Suppressor macrophage (primary cell): Measurements from ENCODE around the gene MZT2A.
A peak's percentile ranks its signal among the peaks of the same experiment; 100 is the strongest.
"Not testable (repeated sequence)": the region's sequence is repeated elsewhere in the genome, so short reads cannot be mapped to it uniquely, and the experiment has no call there.

Experiments
- DNase-seq, 4 experiments: peaks; one replicate each; pipeline ENCODE4 v3.0.0-alpha.2; 2020 to 2022

MZT2A gene

DNA sequence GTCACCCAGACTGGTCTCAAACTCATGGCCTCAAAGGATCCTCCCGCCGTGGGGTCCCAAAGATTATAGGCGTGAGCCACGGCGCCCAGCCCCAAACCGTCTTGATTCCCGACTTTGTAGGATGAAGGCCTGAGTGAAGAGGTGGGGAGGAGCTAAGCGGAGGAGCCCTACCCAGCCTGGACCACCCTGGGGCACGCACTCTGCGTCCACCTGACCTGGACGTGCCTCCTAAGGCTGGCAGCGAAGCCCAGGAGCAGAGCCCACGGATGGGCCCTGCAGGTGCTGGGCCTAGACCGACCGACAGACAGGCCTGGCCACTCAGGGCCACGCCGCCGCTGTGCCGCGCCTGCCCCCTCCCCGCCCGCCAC is 744 bp downstream of the MZT2A start:
- not testable (repeated sequence) for DNase-seq

DNA sequence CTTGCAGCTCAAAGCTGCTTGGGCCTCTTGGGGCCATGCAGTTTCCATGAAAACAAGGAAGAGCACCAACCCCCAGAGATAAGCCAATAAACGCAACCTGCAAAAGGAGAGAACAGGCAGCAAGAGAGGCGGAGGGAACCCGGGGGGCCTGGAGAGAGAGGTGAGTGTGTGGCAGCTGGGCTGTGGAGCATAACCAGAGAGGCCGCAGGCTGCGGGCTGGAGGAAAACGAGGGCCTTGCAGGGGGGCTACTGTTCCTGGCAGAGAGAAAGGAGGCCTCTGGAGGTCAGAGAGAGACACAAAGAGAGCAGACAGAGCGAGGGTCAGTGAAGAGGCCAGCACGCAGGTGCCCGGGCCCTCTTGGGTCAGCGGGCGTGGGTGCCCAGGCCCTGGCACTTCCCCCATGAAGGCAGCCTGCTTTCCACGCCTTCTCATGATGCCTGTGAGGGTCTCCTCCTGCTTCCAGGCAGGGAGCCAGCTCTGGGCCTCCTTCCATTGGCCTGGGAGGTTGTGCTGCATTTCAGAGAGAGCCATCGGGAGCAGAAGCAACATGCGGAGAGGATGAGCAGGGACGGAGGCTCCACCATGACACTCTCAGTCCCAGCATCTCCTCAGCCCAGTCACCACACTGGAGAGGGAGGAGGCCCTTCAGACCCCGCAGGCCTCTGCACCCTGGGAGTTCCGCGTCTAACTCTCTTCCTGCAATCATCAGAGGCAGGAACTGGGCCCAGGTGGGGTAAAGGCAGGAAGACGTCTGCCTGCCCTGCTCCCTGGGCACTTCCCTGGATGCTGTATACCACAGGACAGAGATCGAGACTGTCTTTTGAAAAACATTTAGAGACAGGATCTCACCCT is 1.4 kb downstream of the MZT2A start:
- DNase-seq = not testable (repeated sequence)

DNA sequence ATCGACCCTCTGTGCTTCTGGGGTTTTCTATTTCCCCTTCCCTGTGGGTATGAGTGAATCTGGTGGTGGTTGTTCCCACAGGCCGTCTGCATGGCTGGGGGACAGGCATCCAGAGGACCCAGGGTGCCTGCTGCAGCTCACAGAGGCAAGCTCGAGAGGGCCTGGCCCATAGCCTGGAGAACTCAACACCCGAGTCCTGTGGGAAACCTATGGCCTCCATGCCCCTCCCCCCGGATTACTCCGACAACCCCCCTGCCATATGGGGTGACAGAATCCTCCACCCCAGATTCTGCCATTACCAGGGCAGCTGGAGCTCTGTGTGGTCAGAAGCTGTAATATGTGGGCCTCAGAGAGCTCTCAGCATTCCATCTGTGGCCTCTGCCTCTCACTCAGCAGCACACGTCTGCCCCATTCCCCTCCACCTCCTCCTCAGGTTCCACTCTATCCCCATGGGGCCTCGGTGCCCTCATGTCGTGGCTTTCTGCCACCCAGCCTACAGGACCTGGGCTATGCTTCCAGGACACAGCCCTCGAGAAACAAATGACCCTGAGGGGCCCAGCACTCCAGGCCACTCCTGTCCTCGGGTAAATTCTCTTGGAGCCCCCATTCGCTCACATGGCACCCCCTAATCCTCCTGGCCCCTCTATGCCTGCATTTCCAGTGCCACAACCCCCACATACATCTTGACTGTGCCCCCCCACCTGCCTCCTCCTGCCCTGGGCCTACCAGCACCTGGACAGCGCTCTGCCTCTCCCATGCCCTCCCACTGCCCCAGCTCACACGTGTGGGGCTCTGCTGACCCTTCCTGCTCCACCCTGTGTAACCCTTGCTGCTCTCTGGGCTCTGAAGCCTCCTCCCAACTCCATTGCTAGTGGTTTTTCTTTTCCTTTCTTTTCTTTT is 3.6 kb downstream of the MZT2A start:
- no peak for DNase-seq

DNA sequence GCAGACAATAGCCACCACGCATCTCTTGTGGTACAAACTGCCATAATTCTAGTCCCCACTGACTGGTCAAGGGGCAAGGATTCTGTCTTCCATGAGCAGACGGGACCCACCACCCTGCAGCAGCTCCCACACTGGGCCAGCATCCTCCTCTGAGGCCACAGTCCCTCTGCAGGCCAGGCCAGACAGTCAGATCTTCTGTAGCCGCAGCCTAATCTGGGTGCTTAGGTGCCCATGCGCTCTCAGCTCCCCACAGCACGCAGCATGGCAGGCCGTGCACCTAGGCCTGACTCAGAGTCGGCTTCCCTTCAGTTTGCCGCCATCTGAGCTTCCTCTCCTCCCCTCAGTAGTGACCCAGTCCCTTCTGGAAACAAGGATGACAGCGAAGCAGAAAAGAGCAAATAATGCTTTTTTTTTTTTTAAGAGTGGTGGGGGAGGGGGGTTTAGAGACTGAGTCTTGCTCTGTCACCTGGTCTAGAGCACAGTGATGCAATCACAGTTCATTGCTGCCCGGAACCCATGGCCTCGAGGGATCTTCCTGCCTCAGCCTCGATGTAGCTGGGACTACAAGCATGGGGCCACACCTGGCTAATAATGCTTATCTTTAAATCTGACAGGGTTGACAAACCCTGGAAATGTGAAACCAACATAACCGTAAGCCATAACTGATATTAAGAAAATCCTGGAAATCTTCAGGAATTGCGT is 5.8 kb downstream of the MZT2A start:
- DNase-seq = not testable (repeated sequence)

DNA sequence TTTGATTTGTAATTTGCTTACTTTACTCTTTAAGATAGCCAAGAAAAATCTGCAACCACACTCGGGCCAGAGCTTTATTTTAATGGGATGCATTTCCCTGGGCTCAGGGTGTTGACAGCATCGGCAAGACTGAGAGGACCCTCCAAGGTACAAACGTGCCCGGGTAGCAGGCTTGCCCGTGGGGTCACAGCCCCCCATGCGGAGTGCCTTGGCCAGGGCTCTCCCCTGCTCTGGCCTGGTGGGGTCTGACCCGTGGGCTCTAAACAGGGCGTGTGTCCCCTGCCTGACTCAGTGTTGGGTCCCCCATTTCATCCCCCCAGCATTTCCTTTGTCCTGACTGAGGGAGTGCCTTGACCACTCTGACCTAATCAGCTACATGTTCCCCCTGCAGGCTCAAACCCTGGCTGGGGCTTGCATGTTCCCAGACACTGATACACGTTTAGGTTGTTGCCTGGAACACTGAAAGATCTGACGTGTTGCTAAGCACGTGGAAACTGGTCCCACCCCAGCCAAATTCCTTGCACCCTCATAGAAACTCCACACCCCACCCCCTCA is 7.2 kb downstream of the MZT2A start:
- not testable (repeated sequence) for DNase-seq

DNA sequence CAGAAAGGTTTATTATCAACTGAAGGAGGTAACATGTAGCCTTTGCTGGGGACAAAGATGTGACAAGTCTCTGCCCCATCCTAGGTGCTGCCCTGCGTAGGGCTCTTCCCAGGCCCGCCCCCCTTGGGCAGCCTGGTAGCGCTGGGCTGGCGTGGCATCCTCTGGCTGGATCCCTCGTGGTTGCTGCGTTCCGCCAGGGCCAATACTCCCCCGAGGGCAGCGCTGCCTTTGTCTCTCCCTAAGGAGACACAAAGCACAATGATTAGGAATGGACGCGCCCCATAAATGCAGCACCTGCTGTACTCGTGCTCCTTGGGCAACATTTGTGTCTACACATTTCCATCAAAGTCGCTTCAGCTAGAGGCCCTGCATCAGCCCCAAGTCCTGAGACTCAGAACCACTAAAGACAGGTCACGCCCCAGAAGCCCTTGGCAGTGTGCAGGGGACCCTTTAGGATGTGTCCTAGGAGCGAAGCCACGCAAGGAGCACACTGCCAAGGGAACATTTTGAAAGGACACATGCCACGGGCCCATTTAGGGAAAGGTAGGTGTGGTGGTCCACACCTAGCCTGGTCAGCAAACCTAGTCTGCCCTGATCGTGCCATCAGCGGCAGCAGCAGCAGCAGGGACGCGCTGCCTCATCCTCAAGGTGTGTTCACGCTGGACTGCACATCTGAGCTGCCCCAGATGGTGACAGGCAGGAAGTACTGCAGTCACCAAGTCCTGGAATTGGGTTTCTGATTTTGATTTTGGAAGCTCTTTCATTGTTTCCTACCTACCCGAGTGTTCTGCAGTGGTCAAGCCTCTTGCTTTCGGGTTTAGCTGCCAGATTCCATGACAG is 8.0 kb downstream of the MZT2A start:
- not testable (repeated sequence) for DNase-seq

DNA sequence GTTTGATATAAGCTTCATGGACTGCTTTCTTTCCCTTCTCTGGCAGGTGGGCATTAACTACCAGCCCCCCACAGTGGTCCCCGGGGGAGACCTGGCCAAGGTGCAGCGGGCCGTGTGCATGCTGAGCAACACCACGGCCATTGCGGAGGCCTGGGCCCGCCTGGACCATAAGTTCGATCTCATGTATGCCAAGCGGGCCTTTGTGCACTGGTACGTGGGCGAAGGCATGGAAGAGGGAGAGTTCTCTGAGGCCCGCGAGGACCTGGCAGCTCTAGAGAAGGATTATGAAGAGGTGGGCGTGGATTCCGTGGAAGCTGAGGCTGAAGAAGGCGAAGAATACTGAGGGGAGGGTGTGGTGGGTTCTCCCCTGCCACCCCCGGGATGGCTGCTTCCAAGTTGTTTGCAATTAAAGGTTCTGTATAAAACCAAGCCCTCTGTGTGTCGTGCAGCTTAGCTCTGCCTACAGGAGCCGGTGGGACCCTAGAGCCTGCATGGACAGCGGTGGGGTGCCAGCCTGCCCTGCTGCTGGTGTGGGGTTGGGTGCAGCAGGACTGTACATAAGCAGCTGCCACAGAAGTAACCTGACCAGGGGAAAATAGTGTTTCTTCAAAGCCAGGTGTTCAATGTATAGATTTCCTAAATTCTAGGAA is 9.6 kb downstream of the MZT2A start:
- not testable (repeated sequence) for DNase-seq

DNA sequence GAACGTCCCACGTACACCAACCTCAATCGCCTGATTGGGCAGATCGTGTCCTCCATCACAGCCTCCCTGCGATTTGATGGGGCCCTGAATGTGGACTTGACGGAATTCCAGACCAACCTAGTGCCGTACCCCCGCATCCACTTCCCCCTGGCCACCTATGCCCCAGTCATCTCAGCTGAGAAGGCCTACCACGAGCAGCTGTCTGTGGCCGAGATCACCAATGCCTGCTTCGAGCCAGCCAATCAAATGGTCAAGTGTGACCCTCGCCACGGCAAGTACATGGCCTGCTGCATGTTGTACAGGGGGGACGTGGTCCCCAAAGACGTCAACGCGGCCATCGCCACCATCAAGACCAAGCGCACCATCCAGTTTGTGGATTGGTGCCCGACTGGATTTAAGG is 11.8 kb downstream of the MZT2A start:
- DNase-seq = not testable (repeated sequence)

DNA sequence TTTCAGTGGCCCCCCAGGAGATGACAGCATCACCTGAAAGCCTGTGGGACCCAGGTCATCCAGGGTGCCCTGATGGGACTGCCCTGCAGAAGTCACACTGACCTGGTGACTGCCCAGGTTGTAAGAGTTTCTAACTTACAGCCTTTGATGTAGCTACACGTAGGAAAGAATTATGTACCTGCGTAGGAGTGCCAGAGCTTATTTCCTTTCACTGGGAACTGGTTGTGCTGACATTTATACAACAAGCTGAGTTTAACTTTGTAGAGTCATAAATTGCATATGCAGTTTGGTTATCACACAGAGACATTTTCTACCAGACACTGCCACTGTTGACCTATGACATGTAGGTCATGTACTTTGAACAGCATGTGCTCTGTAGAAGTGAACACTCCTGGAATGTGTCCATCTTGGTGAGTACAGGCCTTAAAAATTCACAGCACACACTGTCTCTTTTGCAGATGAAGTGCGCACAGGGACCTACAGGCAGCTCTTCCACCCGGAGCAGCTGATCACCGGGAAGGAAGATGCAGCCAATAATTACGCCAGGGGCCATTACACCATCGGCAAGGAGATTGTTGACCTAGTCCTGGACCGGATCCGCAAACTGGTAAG is 13.2 kb downstream of the MZT2A start:
- not testable (repeated sequence) for DNase-seq

DNA sequence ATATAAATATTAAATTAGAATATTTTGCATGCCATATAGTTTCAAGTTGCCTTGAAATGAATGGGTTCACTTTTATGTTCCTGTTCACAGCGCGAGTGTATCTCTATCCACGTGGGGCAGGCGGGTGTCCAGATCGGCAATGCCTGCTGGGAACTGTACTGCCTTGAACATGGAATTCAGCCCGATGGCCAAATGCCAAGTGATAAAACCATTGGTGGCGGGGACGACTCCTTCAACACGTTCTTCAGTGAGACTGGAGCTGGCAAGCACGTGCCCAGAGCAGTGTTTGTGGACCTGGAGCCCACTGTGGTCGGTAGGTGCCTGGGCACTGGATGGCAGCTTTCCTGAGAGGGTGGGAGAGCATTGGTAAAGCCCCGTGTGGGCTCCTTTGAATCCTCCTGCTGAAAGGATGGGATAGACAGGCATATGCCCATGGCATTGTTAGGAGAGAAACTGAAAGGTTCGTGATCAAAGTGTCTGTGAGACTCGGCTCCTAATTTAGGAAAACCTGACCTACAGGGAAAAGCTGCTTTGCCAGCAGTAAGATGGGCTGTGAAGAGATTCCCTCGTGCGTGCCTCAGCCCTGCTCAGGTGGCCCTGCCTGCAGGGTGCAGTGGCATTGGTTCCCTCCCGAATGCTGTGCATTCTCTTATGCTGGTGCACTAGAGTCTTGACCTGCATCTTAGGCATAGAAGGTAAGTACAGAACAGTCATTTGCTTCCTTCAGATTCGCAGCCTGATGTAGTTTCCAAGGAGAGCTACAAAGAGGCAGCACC is 13.9 kb downstream of the MZT2A start:
- DNase-seq = not testable (repeated sequence)

DNA sequence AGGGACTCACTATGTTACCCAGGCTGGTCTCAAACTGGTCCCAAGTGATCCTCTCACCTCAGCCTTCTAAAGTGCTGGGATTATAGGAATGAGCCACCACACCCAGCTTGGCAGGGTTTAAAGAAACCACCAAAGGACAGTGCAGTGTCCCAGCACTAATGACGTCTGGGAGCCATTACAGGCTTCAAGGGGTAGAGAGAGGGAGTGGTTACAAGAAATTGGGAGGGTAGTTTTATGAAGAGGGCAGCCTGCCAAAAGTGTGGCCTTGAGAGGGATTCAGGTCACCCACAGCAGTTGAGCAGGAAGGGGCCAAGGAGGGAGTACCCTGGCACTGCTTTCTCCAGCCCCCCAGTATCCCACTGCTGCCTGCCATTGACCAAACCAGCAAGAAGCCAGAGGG is 15.0 kb downstream of the MZT2A start:
- DNase-seq = not testable (repeated sequence)

DNA sequence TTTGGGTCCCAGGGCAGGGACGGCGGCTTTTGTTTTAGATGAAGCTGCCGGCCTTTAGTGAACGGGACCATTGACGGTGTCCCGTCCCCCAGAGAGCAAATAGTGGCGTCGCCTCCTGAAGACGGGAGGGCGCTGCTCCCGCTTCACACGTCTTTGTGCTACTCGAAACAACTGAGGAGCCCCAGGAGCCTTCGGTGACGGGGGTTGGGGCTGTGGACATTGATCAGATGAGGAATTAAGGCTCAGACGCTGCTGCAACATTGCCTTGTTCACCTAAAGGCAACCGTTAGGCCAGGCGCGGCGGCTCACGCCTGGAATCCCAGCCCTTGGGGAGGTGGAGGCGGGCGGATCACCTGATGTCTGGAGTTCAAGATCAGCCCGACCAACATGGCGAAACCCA is 15.8 kb downstream of the MZT2A start:
- not testable (repeated sequence) for DNase-seq

DNA sequence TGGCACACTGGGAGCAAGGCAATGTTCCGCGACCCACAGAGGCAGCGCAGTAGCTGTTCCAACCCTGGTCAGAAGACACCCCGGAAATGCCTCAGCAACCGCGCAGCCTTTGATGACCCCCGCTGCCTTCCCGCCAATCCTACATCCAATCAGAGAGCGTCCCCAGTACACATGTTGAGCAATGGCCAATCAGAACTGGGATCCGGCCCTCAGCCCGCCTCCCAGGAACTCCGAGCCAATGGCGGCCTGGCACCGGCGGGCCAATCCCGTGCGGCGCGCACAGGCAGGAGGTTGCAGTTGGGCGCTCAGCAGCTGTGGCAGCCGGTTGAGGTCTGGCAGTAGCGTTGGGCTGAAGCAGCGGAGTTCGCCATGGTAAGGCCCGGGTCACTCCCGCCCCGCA is 16.4 kb downstream of the MZT2A start, which contains the start of gene TUBA3D:
TSS of gene TUBA3D (plus strand) at position 289 of the 400 bp plus-strand sequence. CDS start at position 370, 81 bp downstream.
- DNase-seq = no peak

DNA sequence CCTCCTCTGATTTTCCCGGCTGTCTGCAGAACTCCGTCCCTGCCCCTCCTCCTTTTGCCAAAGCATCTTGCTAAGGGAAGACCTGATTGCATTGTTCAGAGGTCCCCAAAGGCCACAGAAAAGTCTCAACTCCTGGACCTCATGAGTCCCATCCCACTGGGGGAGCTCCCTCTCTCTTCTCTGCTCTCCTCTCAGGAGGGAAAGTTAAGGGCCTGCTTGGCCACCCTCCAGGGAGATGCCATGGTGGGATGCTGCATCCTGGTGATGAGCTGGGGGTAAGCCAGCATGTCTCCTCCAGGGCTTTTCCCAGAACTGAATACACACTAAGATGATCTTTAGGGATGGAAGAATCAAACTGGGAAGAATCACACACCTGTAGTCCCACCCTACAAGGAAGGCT is 18.9 kb downstream of the MZT2A start:
- DNase-seq = not testable (repeated sequence)

DNA sequence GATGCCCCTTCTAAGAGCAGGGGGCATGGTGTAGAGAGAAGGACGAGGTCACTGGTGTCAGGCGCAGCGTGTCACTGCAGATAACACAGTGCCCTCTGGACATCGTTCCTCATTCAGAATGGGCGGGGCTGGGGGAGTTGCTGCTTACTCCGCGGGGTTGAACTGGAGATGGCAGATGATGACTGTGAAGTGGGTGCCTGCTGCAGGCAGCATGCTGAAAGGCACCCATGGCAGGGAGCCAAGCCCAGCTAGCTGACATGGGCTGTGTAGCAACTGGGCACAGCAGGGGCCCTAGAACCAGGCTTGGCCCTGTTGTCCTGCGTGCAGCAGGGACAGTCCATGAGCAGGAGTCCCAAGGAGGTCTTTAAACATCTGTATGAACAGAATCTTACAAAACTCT is 20.6 kb downstream of the MZT2A start:
- DNase-seq = peak; percentile 9 to 36 (median 20)

DNA sequence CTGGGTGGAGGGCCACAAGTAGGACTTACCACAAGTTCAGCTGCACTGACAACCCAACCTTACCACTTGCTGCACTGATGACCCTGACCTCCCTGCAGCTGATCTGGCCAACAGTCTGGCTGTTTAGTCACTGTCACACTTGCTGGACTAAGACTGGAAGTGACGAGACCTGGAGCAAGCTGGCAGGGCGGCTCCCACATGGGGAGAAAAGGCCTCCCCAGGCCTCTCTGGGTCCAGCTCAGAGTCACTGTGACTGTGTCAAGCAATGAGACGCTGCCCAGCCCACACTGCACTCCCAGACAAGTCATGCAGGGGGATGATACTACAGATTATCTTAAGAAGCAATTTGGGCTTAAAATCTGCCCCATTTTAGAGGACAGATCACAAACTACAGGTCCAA is 21.3 kb downstream of the MZT2A start:
- peak in 1 of 4 experiments; percentile 8 for DNase-seq

DNA sequence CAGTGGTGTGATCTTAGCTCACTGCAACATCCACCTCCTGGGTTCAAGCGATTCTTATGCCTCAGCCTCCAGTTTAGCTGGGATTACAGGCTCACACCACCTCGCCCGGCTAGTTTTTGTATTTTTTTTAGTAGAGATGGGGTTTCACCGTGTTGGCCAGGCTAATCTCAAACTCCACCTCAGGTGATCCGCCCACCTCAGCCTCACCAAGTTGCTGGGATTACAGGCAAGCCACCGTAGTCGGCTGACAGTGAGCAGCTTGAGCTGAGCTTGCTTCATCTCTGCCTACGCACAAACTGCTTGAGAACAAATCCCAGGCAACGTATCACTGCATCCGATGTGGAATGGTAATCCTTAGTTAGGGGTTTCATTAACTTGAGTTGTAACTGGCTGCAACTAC is 24.5 kb downstream of the MZT2A start:
- DNase-seq = not testable (repeated sequence)

DNA sequence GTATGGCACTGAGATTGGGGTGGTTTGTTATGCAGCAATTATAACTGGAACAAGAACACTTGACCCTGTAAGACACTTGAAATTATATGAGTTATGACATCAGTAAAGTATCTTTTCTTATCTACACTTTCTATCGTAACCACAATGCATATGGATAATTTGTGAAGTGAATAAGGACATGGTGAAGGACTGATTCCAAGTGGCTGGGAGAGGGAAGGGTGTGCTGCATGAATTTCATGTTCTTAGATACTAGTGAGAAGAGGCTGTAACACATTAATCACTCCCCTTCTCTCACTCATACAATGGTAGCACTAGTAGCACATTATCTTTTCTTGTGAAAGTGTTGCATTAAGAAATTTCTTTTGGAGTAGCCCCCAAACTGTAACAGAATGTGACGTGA is 37.3 kb downstream of the MZT2A start:
- DNase-seq = not testable (repeated sequence)

DNA sequence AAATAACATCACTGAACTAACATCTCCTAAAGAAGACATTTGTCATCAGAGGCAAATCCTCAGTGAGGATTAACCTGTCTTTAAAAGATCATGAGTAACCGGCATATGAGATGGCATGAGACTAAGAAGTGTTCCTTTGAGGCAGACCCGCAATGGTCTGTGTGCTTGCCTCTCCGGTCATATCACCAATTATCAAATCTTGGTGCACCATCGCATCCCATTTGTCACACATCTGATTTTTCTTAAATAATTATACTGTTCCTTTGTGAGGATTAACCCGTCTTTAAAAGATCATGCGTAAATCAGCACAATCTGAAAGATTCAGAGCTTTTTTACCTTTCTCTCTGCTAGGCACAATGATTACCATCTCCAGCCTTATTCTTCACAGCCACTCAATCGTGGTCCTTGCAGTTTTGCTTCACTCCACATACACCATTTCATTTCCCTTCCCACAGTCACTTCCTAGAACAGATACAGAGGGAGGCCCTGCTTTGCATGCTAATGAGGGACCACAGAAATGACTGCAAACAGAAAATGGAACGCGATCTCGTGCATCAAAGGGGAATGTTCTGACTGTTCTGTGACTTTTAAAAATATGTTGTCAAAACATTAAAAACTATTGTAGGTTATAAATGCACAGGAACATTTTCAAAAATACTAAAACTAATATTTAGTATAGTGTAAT is 40.8 kb downstream of the MZT2A start:
- DNase-seq = not testable (repeated sequence)
